ENCODE measurements around the gene SHC4. TPM values are rescaled to one million over a fixed set of nuclear protein-coding genes. Genes with fewer than 3 reads are reported as not detected.

Gene SHC4
- total and polyA plus RNA-seq, 2 of the 8 experiments (the other 6 are each of a cell fraction or from before 2014, with no cell fraction given), result 0.15 to 0.30 TPM

- DNase-seq (ENCODE audit: low read depth in 1 of 2, low spot score in 2 of 2), result no peak
- CTCF ChIA-PET (ENCODE audit: partially characterized antibody), result interaction anchor here (1.3 to 1.8 kb wide), 2 partner anchors 14 to 54 kb away, joined by 3 to 9 read pairs; no protein-coding TSS in a partner anchor
Observed at GRCh38 chr15:48916721-48917120, 47.0 kb downstream of the SHC4 start.

More at GRCh38 chr15:48916721-48917120, 47.0 kb downstream of the SHC4 start:
- POLR2A ChIA-PET (ENCODE audit: partially characterized antibody), result interaction anchor here (0.6 kb wide), 1 partner anchor 22 kb away, joined by 3 read pairs; no protein-coding TSS in a partner anchor
- Histone ChIP-seq H3K36me3 (ENCODE audit: control insufficient read depth in 2 of 4, insufficient read depth in 4 of 4, low read length in 3 of 4) (no peaks in the 10 kb centered on the region), H3K18ac (ENCODE audit: extremely low read depth, low read length) (no peak overlapping the region), H3K4ac (replicated peaks; ENCODE audit: insufficient read length, low read depth, low read length) (no peak overlapping the region), H4K8ac (ENCODE audit: extremely low read depth, insufficient read depth, low read length) (no peak overlapping the region), H3K79me1 (ENCODE audit: low read depth, low read length) (no peaks in the 10 kb centered on the region), H2AK5ac (ENCODE audit: low read depth, low read length) (no peak overlapping the region), H2BK12ac (ENCODE audit: low read depth, low read length) (no peak overlapping the region), H3K4me1 (replicated peaks in 1 of 4; ENCODE audit: control insufficient read depth in 3 of 4, insufficient read depth in 4 of 4, low read length in 3 of 4) (no peaks in the 10 kb centered on the region), H3K23ac (ENCODE audit: insufficient read length) (no peak overlapping the region), H4K5ac (ENCODE audit: insufficient read length, low read depth, low read length) (no peak overlapping the region), H3K9ac (replicated peaks in 1 of 4; ENCODE audit: extremely low read depth in 1 of 4, low read depth in 3 of 4, low read length in 3 of 4) (no peak overlapping the region), H2BK5ac (ENCODE audit: low read depth, low read length) (no peak overlapping the region), H3K27ac (ENCODE audit: low read depth, low read length) (no peak overlapping the region), H3K23me2 (ENCODE audit: low read depth, low read length) (no peaks in the 10 kb centered on the region), H2BK15ac (ENCODE audit: low read length) (no peak overlapping the region), H4K20me1 (replicated peaks in 1 of 2; ENCODE audit: control insufficient read depth in 1 of 2, insufficient read depth in 2 of 2, low read length in 2 of 2) (no peaks in the 10 kb centered on the region), H2BK20ac (ENCODE audit: low read length) (no peak overlapping the region), H3K4me3 (ENCODE audit: extremely low read depth in 1 of 4, insufficient read depth in 2 of 4, low read depth in 3 of 4, low read length in 4 of 4) (no peak overlapping the region), H4K91ac (replicated peaks; ENCODE audit: insufficient read length, low read length) (no peak overlapping the region), H3K9me3 (ENCODE audit: insufficient read depth in 2 of 2, low read depth in 1 of 2, low read length in 1 of 2) (no peaks in the 10 kb centered on the region), H3K79me2 (ENCODE audit: control insufficient read depth in 1 of 2, insufficient read depth in 2 of 2, low read length in 2 of 2) (no peaks in the 10 kb centered on the region), H3K4me2 (ENCODE audit: insufficient read depth in 1 of 2, low read depth in 2 of 2, low read length in 2 of 2) (no peak overlapping the region), H3K14ac (ENCODE audit: insufficient read length) (no peak overlapping the region), H3K56ac (replicated peaks; ENCODE audit: insufficient read length, low read depth, low read length) (no peak overlapping the region), H2BK120ac (replicated peaks; ENCODE audit: low read depth, low read length) (no peak overlapping the region), H2AFZ (ENCODE audit: low read length) (no peak overlapping the region), H3K27me3 (replicated peaks in 1 of 4; ENCODE audit: control insufficient read depth in 3 of 4, extremely low read depth in 1 of 4, insufficient read depth in 3 of 4, low read length in 3 of 4) (no peaks in the 10 kb centered on the region)
- no peak for FAIRE-seq
- TF ChIP-seq CTBP2 (IDR thresholded peaks at IDR 0.05; ENCODE audit: borderline replicate concordance, insufficient read depth, insufficient read length, low read length) (no peak), RFX5 (IDR thresholded peaks at IDR 0.05; ENCODE audit: borderline replicate concordance, low read depth, low read length) (no peak), SAP30 (IDR thresholded peaks at IDR 0.05; ENCODE audit: insufficient read depth, insufficient replicate concordance, low read length) (no peak), TCF12 (IDR thresholded peaks at IDR 0.05; ENCODE audit: low read depth, low read length) (no peak)
- WGBS, 2 experiments (ENCODE audit: extremely low coverage in 1 of 2, insufficient coverage in 1 of 2, insufficient read length in 1 of 2, insufficient replicate concordance in 2 of 2, low coverage in 1 of 2, low lambda C conversion rate in 2 of 2, missing lambda C conversion rate in 1 of 2), result 84% methylated on average over 3 of the region's 3 CpGs; no CpG with 5 or more reads in 1 of the 2 experiments
